OCI-M2 (cell line): Measurements from ENCODE around the gene GLE1.

Experiments used
- DNase-seq: peaks from one replicate; lab custom pipeline; 2025; ENCODE audit not compliant: unreplicated experiment; lab: John Stamatoyannopoulos, UW

GLE1 gene

GRCh38 chr9:128588581-128589233 is 84.2 kb downstream of the GLE1 start:
- no peak for DNase-seq
